ENCODE results near the gene CHMP3.
"Not testable (repeated sequence)": the region's sequence is repeated elsewhere in the genome, so short reads cannot be mapped to it uniquely, and the experiment has no call there.

CHMP3 gene

GRCh38 chr2:86549440-86549839, 13.8 kb downstream of the CHMP3 start:
- not testable (repeated sequence) for DNase-seq

- not testable (repeated sequence) for DNase-seq
These were observed 14.3 kb downstream of the CHMP3 start for GRCh38 chr2:86548913-86549396.

- DNase-seq = not testable (repeated sequence)
These were observed 14.9 kb downstream of the CHMP3 start for GRCh38 chr2:86548165-86548912.

GRCh38 chr2:86545296-86545924, 17.8 kb downstream of the CHMP3 start:
- DNase-seq = not testable (repeated sequence)

- DNase-seq = not testable (repeated sequence)
These were observed 18.8 kb downstream of the CHMP3 start for GRCh38 chr2:86544278-86545099.

- no peak for DNase-seq
These were observed 19.4 kb downstream of the CHMP3 start for GRCh38 chr2:86543793-86544192.

GRCh38 chr2:86543335-86543734, 19.9 kb downstream of the CHMP3 start:
- DNase-seq = no peak

GRCh38 chr2:86542814-86543213, 20.4 kb downstream of the CHMP3 start:
- no peak for DNase-seq

- no peak for DNase-seq
These were observed 21.9 kb downstream of the CHMP3 start for GRCh38 chr2:86541334-86541733.

GRCh38 chr2:86533589-86533988, 29.7 kb downstream of the CHMP3 start:
- DNase-seq = no peak

GRCh38 chr2:86525421-86526340, 37.6 kb downstream of the CHMP3 start:
- no peak for DNase-seq

- no peak for DNase-seq
These were observed 39.8 kb downstream of the CHMP3 start for GRCh38 chr2:86523491-86523890.

GRCh38 chr2:86522711-86523110, 40.5 kb downstream of the CHMP3 start:
- DNase-seq = no peak

GRCh38 chr2:86521922-86522321, 41.3 kb downstream of the CHMP3 start:
- no peak for DNase-seq

GRCh38 chr2:86520153-86520552, 43.1 kb downstream of the CHMP3 start:
- DNase-seq = no peak

- no peak for DNase-seq
These were observed 43.9 kb downstream of the CHMP3 start for GRCh38 chr2:86519349-86519748.

- DNase-seq = no peak
These were observed 44.8 kb downstream of the CHMP3 start for GRCh38 chr2:86518481-86518880.

GRCh38 chr2:86513948-86514660, 49.1 kb downstream of the CHMP3 start:
- no peak for DNase-seq

- DNase-seq = no peak
These were observed 50.4 kb downstream of the CHMP3 start for GRCh38 chr2:86512892-86513291.

- DNase-seq = no peak
These were observed 51.2 kb downstream of the CHMP3 start for GRCh38 chr2:86512034-86512433.

- DNase-seq = no peak
These were observed 52.8 kb downstream of the CHMP3 start for GRCh38 chr2:86510436-86510933.
